SJCRH30 (cell line): ENCODE measurements around the gene SLC27A1. TPM values are rescaled to one million over a fixed set of nuclear protein-coding genes. Genes with fewer than 3 reads are reported as not detected.
"Not testable (repeated sequence)": the region's sequence is repeated elsewhere in the genome, so short reads cannot be mapped to it uniquely, and the experiment has no call there.

ENCODE experiments used
- DNase-seq, 2 experiments: peaks; one replicate each; pipeline ENCODE4 v3.0.0-alpha.2; 2015 to 2020
- H3K27ac ChIP-seq: fragments of 250-450 bp; sonication (Bioruptor Pico); 2 replicates; pipeline ENCODE4 v1.5.1; 2020; ENCODE audit warnings: mild to moderate bottlenecking, moderate library complexity
- H3K27me3 ChIP-seq: fragments of 250-450 bp; sonication (Bioruptor Pico); 2 replicates; pipeline ENCODE4 v1.5.1; 2020; ENCODE audit warnings: mild to moderate bottlenecking, moderate library complexity
- H3K36me3 ChIP-seq: fragments of 250-450 bp; sonication (Bioruptor Pico); 2 replicates; pipeline ENCODE4 v1.5.1; 2020; ENCODE audit warnings: mild to moderate bottlenecking, moderate library complexity
- H3K4me1 ChIP-seq: fragments of 250-450 bp; sonication (Bioruptor Pico); 2 replicates; pipeline ENCODE4 v1.5.1; 2020; ENCODE audit warnings: mild to moderate bottlenecking, moderate library complexity
- H3K4me3 ChIP-seq: fragments of 250-450 bp; sonication (Bioruptor Pico); 2 replicates; pipeline ENCODE4 v1.5.1; 2020; ENCODE audit warnings: mild to moderate bottlenecking, moderate library complexity
- H3K9me3 ChIP-seq: fragments of 250-450 bp; sonication (Bioruptor Pico); replicated peaks from 2 replicates; pipeline ENCODE4 v1.5.1; 2020; ENCODE audit warnings: mild to moderate bottlenecking, moderate library complexity
- total RNA-seq: library from RNA; depleted of rRNA; stranded (reverse); fragments of >200 nt; shearing (Covaris generic); gene quantifications from 2 replicates; pipeline ENCODE4 v1.2.3, GENCODE V29; 2014

Gene SLC27A1
- total RNA-seq, 1 experiment from 2014 or later = 7.4 TPM

DNA sequence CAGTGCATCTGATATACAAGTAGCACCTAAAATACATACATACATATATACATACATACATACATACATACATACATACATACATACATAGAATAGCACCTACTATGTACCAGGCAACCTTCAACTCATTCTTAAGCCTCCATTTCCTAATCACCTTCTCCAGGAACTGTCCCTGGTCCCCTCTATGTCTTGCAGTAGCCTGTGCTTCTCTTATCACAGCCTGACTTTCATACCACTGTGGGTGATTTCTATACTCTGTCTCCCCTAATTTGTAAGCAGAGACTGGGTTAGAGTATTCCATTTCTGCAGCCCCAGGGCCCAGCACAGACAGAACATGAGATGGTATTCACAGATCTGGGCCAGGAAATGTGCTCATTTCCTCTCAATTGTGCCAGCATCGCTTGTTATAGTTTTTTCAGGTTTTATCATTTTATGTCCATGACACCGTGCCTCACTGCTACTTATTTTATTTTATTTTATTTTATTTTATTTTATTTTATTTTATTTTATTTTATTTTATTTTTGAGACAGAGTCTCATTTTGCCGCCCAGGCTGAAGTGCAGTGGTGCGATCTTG lies 70.9 kb downstream of the SLC27A1 start:
- Histone ChIP-seq H3K4me3 (no peak overlapping the region), H3K27ac (no peak overlapping the region), H3K4me1 (no peaks in the 10 kb centered on the region; the same call in 1 of the 2 replicates), H3K9me3 (peaks cover 3% of the 10 kb centered on the region; the same call in 1 of the 2 replicates), H3K36me3 (no peaks in the 10 kb centered on the region), H3K27me3 (no peaks in the 10 kb centered on the region)
- no peak for DNase-seq

DNA sequence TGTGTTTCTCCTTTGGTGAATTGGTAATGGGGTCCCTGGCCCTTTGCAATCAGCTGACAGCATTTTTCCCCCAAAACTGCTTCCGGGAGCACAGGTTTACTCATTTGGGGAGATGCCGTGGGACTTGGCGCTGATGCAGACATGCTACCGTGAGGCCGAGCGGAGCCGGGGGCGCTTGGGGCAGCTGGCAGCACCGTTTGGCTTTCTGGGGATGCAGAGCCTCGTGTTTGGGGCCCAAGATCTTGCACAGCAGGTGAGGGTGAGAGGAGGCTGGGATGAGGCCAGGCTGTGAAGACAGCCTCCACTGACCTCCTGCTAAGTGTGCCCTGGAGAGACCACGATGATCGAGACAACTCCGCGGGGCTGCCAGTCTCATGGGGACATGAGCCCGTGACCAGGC lies 71.7 kb downstream of the SLC27A1 start:
- Histone ChIP-seq H3K27ac (no peak overlapping the region), H3K36me3 (no peaks in the 10 kb centered on the region), H3K27me3 (no peaks in the 10 kb centered on the region), H3K4me1 (no peaks in the 10 kb centered on the region; the same call in 1 of the 2 replicates), H3K4me3 (no peak overlapping the region), H3K9me3 (peaks cover 3% of the 10 kb centered on the region; the same call in 1 of the 2 replicates)
- DNase-seq = no peak

DNA sequence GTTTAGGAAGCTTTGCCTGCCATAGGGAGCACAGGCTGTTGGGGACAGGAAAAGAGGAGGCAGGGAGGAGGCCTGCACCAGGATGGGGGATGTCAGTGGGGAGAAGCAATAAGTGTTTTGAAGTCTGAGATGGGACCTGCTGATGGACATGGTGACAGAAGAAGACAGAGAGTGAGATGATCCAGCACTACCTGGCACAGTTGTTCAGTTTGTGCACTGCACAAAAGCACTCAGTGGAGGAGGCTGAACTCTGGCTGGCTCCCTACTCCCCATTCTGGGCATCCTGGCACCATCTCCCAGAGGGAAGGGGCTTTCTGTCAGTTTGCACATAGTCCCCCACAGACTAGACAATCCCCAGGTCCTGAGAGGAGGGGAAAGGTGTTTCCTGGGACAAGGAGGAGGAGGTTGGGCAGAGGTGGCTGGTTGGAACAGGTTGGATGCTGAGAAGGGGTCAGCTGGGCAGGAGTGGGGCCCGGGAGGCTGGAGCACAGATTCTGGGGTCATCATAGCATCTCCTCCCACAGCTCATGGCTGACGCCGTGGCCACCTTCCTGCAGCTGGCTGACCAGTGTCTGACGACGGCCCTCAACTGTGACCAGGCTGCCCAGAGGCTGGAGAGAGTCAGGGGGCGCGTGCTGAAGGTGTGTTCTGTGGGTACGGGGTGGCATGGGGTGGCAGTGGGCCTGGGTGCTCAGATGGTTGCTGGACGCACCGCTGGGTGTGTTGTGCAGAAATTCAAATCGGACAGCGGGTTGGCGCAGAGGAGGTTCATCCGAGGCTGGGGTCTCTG lies 72.7 kb downstream of the SLC27A1 start:
- no peak overlapping the region for H3K4me3 ChIP-seq
- peaks cover 3% of the 10 kb centered on the region; the same call in 1 of the 2 replicates for H3K9me3 ChIP-seq
- no peaks in the 10 kb centered on the region for H3K36me3 ChIP-seq
- no peak for DNase-seq
- no peak overlapping the region for H3K27ac ChIP-seq
- no peaks in the 10 kb centered on the region for H3K27me3 ChIP-seq
- no peaks in the 10 kb centered on the region; the same call in 1 of the 2 replicates for H3K4me1 ChIP-seq

DNA sequence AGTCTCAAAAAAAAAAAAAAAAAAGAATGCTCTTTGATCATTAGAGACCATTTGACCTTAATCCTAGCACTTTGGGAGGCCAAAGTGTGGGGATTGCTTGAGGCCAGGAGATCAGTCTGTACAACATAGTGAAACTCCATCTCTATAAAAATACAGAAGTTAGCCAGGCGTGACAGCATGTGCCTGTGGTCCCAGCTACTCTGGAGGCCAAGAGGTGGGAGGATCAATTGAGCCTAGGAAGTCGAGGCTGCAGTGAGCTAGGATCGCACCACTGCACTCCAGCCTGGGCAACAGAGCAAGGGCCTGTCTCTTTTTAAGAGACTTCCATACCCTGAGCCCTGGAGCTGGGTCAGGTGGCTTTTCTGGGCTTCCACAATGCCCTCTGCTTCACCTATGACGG lies 73.7 kb downstream of the SLC27A1 start:
- no peak overlapping the region for H3K4me3 ChIP-seq
- peaks cover 3% of the 10 kb centered on the region; the same call in 1 of the 2 replicates for H3K9me3 ChIP-seq
- H3K36me3 ChIP-seq = no peaks in the 10 kb centered on the region
- no peaks in the 10 kb centered on the region for H3K27me3 ChIP-seq
- no peak overlapping the region for H3K27ac ChIP-seq
- H3K4me1 ChIP-seq = peaks cover under 1% of the 10 kb centered on the region
- DNase-seq = no peak

DNA sequence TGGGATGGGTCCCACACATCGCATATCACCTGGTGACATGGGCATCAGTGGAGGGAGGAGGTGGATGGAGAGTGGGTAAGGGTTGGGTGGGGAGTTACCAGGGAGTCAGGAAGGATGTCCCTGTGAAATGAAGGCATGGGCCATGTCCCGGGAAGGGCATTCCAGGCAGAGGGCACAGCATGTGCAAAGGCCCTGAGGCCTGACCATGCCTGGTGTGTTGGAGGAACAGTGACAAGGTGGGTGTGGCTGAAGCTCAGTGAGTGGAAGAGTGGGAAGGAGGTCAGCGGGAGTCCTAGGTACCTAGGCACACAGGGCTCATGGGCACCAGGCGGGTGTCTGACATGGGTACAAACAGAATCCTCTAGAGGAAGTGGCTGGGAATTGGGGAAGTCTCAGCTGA lies 74.1 kb downstream of the SLC27A1 start:
- no peaks in the 10 kb centered on the region for H3K27me3 ChIP-seq
- H3K9me3 ChIP-seq = peaks cover 3% of the 10 kb centered on the region; the same call in 1 of the 2 replicates
- no peak for DNase-seq
- H3K27ac ChIP-seq = no peak overlapping the region
- H3K4me1 ChIP-seq = peaks cover 5% of the 10 kb centered on the region
- no peaks in the 10 kb centered on the region for H3K36me3 ChIP-seq
- H3K4me3 ChIP-seq = no peak overlapping the region

DNA sequence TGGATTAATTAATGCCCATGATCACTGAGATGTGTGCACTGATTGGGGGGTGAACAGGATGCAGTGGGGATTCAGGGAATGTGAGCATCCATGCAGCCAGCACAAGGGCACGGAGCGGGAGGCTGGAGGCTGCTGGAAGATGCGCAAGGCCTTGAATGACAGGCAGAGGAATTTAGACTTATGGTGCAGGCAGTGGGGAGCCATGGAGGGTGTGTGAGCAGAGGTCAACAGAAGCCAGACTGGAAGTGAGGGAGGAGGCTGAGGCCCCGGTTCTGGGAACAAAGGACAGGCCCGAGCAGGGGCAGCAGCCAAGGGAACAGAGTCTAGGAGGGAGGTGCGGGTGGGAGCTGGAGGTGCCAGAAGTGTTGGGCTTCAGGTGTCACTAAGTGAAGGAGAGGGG lies 77.8 kb downstream of the SLC27A1 start:
- Histone ChIP-seq H3K4me3 (no peak overlapping the region), H3K9me3 (no peaks in the 10 kb centered on the region), H3K36me3 (no peaks in the 10 kb centered on the region), H3K4me1 (peaks cover 10% of the 10 kb centered on the region), H3K27ac (no peak overlapping the region), H3K27me3 (no peaks in the 10 kb centered on the region)
- no peak for DNase-seq

DNA sequence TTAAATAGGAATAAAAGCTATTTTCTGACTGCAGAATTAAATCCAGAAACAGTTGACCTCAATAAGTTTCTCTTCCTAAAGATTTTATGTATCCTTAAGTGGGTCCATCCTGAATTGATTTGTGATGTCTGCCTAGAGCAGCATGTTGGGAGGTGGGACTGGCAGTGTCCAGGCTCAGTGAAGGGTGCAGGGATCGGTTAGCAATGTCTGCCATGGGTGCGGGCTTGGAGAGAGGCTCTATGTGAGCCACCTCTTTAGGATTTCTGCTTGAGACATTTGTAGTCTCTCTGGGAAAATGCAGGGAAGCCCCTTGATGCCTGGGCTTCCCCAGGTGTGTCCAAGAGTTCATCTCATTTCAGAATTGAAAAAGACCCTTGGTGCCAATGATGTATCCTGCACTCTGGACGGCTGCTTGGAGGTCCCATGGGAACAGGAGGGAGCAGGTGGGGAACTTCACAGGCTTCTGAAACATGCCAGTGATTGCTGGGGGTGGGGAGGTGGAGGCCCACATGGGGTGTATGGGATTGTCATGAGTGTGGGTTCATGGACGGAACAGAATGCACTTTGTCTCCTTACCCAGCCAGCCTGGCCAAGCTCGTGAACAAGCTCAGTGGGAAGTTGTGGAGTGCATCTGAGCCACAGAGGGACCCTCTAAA lies 78.9 kb downstream of the SLC27A1 start:
- Histone ChIP-seq H3K36me3 (no peaks in the 10 kb centered on the region), H3K4me1 (peaks cover 17% of the 10 kb centered on the region), H3K27me3 (no peaks in the 10 kb centered on the region), H3K27ac (no peak overlapping the region), H3K9me3 (no peaks in the 10 kb centered on the region), H3K4me3 (no peak overlapping the region)
- peak; percentile 73 to 85 for DNase-seq

DNA sequence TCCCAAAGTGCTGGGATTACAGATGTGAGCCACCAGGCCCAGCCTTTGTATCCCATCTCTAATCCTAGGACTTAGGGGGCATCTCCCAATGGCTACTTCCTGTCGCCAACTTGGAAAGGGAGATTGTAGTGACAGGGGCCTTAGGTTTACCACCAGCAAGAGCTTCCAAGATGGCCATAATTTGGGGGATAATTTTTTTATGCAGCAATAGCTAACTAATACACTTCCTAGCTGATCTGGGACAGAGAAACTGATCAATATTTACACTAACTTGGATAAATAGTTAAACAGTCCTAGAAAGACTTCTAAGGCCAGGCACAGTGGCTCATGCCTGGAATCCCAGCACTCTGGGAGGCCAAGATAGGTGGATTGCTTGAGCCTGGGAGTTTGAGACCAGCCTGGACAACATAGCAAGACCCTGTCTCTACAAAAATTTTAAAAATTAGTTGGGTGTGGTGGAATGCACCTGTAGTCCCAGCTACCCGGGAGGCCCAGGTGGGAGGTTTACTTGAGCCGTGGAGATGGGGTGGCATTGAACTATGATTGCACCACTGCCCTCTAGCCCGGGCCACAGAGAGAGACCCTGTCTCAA lies 79.8 kb downstream of the SLC27A1 start:
- Histone ChIP-seq H3K4me1 (peaks cover 17% of the 10 kb centered on the region), H3K4me3 (no peak overlapping the region), H3K27ac (no peak overlapping the region), H3K36me3 (no peaks in the 10 kb centered on the region), H3K9me3 (no peaks in the 10 kb centered on the region), H3K27me3 (no peaks in the 10 kb centered on the region)
- no peak for DNase-seq

DNA sequence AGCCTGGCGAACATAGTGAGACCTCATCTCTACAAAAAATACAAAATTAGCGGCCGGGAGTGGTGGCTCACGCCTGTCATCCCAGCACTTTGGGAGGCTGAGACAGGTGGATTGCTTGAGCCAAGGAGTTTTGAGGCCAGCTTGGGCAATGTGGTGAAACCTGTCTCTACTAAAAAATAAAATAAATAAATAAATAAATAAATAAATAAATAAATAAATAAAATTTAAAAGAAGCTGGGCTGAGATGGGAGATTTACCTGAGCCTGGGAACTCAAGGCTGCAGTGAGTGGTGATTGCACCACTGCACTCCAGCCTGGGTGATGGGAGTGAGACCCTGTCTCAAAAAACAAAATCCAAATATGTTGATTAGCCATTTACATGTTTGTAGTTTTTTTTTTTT lies 82.4 kb downstream of the SLC27A1 start:
- H3K36me3 ChIP-seq = not testable (repeated sequence)

DNA sequence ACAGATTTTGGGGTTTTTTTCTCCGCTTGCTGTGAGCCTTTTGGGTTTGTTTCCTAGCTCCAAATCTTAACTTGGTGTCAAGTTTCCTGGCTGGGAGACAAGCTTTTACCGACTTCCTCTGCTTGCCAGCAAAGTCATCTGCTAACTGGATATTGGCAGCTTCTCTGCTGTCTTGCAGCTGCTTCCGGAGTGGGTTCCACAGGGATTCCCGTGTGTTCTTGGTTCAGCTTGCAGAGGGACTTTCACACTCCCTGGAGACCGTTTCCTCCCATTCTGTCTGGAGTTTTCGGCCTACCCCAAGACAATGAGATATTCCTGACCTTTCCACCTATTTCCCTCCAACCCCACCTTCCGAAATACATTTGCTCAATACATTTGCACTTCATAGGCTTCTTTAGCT lies 82.9 kb downstream of the SLC27A1 start:
- H3K36me3 ChIP-seq = peaks cover 10% of the 10 kb centered on the region
- H3K27me3 ChIP-seq = no peaks in the 10 kb centered on the region
- H3K9me3 ChIP-seq = no peaks in the 10 kb centered on the region
- H3K27ac ChIP-seq = peak overlapping the region; percentile 70
- DNase-seq = peak; percentile 93 to 97
- no peak overlapping the region for H3K4me3 ChIP-seq
- H3K4me1 ChIP-seq = peaks cover 17% of the 10 kb centered on the region

More for the DNA sequence above, 82.4 kb downstream of the SLC27A1 start:
- H3K27ac ChIP-seq, H3K4me3 ChIP-seq, DNase-seq, H3K9me3 ChIP-seq, H3K27me3 ChIP-seq: not testable (repeated sequence)
- peaks cover 17% of the 10 kb centered on the region for H3K4me1 ChIP-seq

DNA sequence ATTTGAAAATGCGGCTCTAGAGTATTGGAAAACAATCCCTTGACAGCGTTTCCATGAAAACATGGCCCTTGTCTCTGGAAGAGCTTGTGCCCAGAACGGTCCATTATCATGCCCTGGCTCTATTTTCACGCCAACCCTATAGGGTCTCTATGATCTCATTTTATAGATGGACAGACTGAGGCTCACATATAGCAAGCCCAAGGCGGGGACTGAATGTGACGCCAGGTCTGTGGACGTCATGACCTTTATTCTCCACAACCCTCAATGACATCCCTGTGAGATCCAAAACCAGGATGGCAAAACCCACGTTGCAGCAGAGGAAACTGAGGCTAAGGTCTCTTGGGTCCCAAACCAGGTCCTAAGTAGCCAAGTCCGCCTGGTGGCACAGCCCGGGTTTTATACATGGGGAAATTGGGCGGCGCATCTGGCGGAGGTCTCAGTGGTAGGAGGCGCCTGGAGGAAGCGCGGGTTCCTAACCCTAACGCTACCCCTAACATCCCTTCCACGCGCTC lies 84.7 kb downstream of the SLC27A1 start:
- H3K4me3 ChIP-seq = peak overlapping the region; percentile 79
- no peak for DNase-seq
- no peaks in the 10 kb centered on the region for H3K27me3 ChIP-seq
- H3K9me3 ChIP-seq = no peaks in the 10 kb centered on the region
- peaks cover 11% of the 10 kb centered on the region for H3K4me1 ChIP-seq
- H3K27ac ChIP-seq = no peak overlapping the region
- H3K36me3 ChIP-seq = peaks cover 18% of the 10 kb centered on the region

DNA sequence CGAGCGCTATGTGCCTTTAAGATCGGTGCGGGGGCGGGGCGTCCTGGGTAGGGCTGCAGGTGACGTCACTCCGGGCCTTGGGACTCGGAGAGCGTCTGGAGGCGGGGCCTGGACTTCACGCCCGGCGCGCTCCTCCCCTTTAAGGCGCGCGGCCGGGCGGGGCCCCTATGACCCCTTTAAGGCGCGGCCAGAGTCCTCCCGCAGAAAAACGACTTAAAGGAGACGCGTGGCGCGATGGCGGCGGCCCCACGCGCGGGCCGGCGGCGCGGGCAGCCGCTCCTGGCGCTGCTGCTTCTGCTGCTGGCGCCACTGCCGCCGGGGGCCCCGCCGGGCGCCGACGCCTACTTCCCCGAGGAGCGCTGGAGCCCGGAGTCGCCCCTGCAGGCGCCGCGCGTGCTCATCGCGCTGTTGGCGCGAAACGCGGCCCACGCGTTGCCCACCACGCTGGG lies 85.2 kb downstream of the SLC27A1 start, which contains the start of gene COLGALT1:
Gene COLGALT1 (plus strand): TSS at position 170 of the 449 bp plus-strand sequence. CDS start 65 bp downstream, at position 235.
- Histone ChIP-seq H3K27ac (peak within 1 kb of the TSS; percentile 43), H3K27me3 (no peaks in the 10 kb centered on the region), H3K4me3 (peak within 1 kb of the TSS; percentile 79), H3K4me1 (peaks cover 11% of the 10 kb centered on the region), H3K9me3 (no peaks in the 10 kb centered on the region), H3K36me3 (peaks cover 23% of the 10 kb centered on the region)
- peak; percentile 99 for DNase-seq
